ENCODE results near the gene GYG2. TPM values are rescaled to one million over a fixed set of nuclear protein-coding genes. Genes with fewer than 3 reads are reported as not detected.
"Not testable (repeated sequence)": the region's sequence is repeated elsewhere in the genome, so short reads cannot be mapped to it uniquely, and the experiment has no call there.

GYG2 gene
- total RNA-seq, 1 donor from 2014 or later: not detected

DNA sequence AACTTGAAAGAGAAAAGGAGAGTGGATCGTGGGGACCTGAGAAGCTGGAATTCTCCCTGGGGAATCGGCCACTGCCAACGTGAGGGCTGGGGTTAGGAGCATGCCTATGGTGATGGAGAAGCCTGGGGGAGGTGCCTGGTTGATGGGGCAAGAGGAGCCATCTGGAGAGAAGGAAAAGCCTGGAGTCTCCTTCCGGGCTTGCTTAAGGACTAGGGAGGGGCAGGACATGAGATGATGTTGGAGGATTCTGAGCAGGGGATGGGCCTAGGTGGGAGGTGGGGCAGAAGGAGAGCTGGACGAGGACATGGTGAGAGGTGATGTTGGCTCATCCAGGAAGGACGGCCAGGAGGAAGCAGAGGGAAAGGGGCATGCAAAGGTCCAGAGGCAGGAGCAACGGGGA, 35.0 kb upstream of the GYG2 start:
- DNase-seq (no peak), ATAC-seq (ENCODE audit: low read depth) (no peak)
- no peak for TF ChIP-seq CTCF (IDR thresholded peaks at IDR 0.05)
- CTCF ChIA-PET: no interaction called here
- H3K4me1 Mint-ChIP-seq: no peaks in the 10 kb centered on the region
- no peak overlapping the region for H3K4me3 Mint-ChIP-seq
- H3K36me3 Mint-ChIP-seq (ENCODE audit: low read depth): no peaks in the 10 kb centered on the region
- POLR2A ChIA-PET: no interaction called here
- H3K9me3 Mint-ChIP-seq: no peaks in the 10 kb centered on the region
- H3K27ac Mint-ChIP-seq: no peak overlapping the region
- no peaks in the 10 kb centered on the region for H3K27me3 Mint-ChIP-seq
- intact Hi-C loops (cut with micrococcal nuclease): no loop called here

GRCh38 chrX:2794336-2794735, 34.4 kb upstream of the GYG2 start:
- POLR2A ChIA-PET: no interaction called here
- Mint-ChIP-seq H3K36me3 (ENCODE audit: low read depth) (no peaks in the 10 kb centered on the region), H3K4me1 (no peaks in the 10 kb centered on the region), H3K27ac (no peak overlapping the region), H3K27me3 (no peaks in the 10 kb centered on the region), H3K4me3 (no peak overlapping the region), H3K9me3 (no peaks in the 10 kb centered on the region)
- no peak for ATAC-seq (ENCODE audit: low read depth)
- intact Hi-C loops (cut with micrococcal nuclease): no loop called here
- CTCF ChIA-PET: no interaction called here
- TF ChIP-seq CTCF (IDR thresholded peaks at IDR 0.05): no peak
- no peak for DNase-seq

DNA sequence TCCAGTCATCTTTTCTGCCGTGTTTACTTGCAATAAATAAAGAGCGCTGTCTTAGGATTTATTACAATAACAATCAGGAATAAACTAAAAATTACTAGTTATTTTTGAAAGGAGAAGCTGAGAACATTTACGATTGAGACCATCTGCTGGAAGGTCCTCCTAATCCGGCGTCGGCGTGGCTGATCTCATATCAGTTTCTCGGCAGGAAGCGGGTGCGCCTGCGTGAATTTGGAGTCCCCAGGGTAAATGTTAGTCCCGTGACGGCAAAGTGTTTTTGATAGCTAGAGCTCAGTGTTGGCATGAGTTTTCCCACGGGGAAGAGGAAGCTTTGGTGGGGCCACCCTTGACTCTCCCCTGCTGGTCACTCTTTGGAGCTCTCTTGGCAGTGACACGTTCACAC, 31.9 kb upstream of the GYG2 start:
- intact Hi-C loops (cut with micrococcal nuclease); H3K36me3 Mint-ChIP-seq (ENCODE audit: low read depth); ATAC-seq (ENCODE audit: low read depth); H3K9me3 Mint-ChIP-seq; DNase-seq; POLR2A ChIA-PET; H3K4me1 Mint-ChIP-seq; CTCF ChIA-PET; H3K4me3 Mint-ChIP-seq; H3K27ac Mint-ChIP-seq; H3K27me3 Mint-ChIP-seq: not testable (repeated sequence)

DNA sequence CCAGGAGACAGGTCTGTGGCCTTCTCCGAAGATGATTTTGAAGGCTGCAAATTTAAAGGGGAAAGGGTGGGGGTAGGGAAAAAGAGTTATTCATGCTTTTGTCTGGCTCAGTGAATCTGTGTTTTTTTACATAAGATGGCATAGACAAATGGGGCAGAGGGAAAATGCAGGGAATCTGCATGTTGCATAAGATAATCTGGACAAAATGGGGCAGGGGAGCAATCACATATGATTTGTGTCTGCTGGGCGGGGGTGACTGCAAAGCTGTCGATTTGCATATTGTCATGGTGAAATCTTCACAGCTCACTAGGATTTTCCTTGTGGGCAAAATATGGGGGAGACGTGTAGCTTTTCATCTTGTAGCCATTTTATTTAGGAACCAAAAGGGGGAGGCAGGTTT, 29.4 kb upstream of the GYG2 start:
- no peak for TF ChIP-seq CTCF (IDR thresholded peaks at IDR 0.05)
- Mint-ChIP-seq H3K36me3 (ENCODE audit: low read depth) (no peaks in the 10 kb centered on the region), H3K4me1 (no peaks in the 10 kb centered on the region), H3K4me3 (no peak overlapping the region), H3K27me3 (peaks cover 4% of the 10 kb centered on the region), H3K27ac (no peak overlapping the region), H3K9me3 (no peaks in the 10 kb centered on the region)
- intact Hi-C loops (cut with micrococcal nuclease): no loop called here
- ChIA-PET CTCF (no interaction called here), POLR2A (no interaction called here)
- ATAC-seq (ENCODE audit: low read depth) (no peak), DNase-seq (no peak)

DNA sequence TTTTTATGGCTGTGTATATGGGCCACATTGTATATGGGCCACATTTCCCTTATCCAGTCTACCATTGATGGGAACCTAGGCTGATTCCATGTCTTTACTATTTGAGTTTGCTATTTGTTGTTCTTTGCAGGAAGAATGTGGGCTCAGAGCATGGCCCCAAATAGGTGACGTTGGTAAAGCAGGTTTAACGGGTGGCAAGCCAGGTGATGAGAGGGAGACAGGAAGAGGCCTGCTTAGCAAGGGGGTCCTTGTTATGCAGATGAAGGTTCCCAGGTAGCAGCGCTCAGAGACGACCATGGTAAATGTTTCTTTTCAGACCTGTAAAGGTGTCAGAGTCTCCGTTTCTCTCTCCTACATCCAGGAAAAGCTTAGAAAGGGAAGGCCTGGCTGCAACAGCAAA, 28.8 kb upstream of the GYG2 start:
- intact Hi-C loops (cut with micrococcal nuclease); H3K36me3 Mint-ChIP-seq (ENCODE audit: low read depth); H3K4me1 Mint-ChIP-seq; DNase-seq; H3K4me3 Mint-ChIP-seq; H3K9me3 Mint-ChIP-seq; POLR2A ChIA-PET; H3K27ac Mint-ChIP-seq; H3K27me3 Mint-ChIP-seq; CTCF ChIA-PET; ATAC-seq (ENCODE audit: low read depth): not testable (repeated sequence)

DNA sequence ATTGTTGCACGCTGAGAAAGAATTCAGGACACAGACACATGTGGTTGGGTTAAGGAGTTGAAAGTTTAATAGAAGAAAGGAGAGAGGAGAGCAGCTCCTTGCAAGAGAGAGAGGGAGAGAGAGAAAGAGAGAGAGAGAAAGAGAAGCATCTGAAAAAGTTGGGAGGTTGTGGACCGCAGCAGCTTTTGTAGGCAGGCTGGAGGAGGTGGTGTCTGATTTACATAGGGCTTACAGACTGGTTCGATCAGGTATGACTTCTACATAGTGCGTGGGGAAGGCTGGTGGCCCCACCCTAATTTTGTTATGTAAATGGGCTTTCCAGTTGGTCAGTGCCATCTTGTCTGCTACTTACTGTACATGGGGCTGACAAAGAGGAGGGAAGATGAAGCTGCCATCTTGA, 27.5 kb upstream of the GYG2 start:
- no peak for ATAC-seq (ENCODE audit: low read depth)
- no peak for DNase-seq
- Mint-ChIP-seq H3K27ac (no peak overlapping the region), H3K4me3 (no peak overlapping the region), H3K27me3 (peaks cover 4% of the 10 kb centered on the region), H3K36me3 (ENCODE audit: low read depth) (no peaks in the 10 kb centered on the region), H3K4me1 (no peaks in the 10 kb centered on the region), H3K9me3 (no peaks in the 10 kb centered on the region)
- CTCF ChIA-PET: no interaction called here
- no peak for TF ChIP-seq CTCF (IDR thresholded peaks at IDR 0.05)
- POLR2A ChIA-PET: no interaction called here
- intact Hi-C loops (cut with micrococcal nuclease): no loop called here

DNA sequence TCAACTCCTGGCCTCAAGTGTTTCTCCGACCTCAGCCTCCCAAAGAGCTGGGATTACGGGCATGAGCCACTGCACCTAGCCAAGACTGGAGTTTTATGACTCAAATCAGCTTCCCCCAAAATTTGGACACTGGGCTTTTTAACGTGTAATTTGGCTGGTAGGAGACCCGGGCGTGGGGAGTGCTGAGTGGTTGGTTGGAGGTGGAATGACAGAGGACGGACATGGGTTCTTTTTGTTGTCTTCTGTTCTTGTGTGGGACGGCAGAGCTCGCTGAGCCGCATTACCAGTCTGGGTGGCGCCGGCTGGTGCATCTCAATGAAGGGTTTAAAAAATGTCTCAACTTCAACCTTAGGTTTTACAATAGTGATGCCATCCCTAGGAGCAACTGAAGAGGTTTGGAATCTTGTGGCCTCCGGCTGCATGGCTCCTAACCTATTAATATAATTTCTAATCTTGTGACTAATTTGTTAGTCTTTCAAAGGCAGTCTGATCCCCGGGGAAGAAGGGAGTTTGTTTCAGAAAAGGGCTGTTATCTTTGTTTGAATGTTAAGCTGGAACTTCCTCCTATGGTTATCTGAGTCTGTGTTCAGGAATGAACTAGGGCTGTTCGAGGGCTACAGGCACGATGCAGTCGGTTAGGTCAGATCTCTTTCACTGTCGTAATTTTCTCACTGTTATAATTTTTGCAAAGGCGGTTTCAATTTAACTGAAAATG, 26.2 kb upstream of the GYG2 start:
- DNase-seq; H3K9me3 Mint-ChIP-seq; intact Hi-C loops (cut with micrococcal nuclease); H3K27me3 Mint-ChIP-seq; H3K27ac Mint-ChIP-seq; POLR2A ChIA-PET; H3K36me3 Mint-ChIP-seq (ENCODE audit: low read depth); ATAC-seq (ENCODE audit: low read depth); H3K4me1 Mint-ChIP-seq; H3K4me3 Mint-ChIP-seq; CTCF ChIA-PET: not testable (repeated sequence)

DNA sequence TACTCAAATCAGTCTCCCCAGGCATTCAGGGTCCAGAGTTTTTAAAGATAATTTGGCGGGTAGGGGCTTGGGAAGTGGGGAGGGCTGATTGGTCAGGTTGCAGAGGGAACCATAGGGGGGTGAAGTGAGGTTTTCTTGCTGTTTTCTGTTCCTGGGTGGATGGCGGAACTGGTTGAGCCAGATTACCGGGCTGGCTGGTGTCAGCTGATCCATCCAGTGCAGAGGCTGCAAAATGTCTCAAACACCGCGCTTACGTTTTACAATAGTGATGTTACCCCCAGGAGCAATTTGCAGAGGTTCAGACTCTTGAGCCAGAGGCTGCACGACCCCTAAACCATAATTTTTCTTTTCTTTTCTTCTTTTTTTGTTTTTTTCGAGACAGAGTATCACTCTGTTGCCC, 25.2 kb upstream of the GYG2 start:
- H3K9me3 Mint-ChIP-seq; H3K4me1 Mint-ChIP-seq; POLR2A ChIA-PET; intact Hi-C loops (cut with micrococcal nuclease); H3K27ac Mint-ChIP-seq; H3K4me3 Mint-ChIP-seq; CTCF ChIA-PET; H3K27me3 Mint-ChIP-seq; H3K36me3 Mint-ChIP-seq (ENCODE audit: low read depth); DNase-seq; ATAC-seq (ENCODE audit: low read depth): not testable (repeated sequence)

DNA sequence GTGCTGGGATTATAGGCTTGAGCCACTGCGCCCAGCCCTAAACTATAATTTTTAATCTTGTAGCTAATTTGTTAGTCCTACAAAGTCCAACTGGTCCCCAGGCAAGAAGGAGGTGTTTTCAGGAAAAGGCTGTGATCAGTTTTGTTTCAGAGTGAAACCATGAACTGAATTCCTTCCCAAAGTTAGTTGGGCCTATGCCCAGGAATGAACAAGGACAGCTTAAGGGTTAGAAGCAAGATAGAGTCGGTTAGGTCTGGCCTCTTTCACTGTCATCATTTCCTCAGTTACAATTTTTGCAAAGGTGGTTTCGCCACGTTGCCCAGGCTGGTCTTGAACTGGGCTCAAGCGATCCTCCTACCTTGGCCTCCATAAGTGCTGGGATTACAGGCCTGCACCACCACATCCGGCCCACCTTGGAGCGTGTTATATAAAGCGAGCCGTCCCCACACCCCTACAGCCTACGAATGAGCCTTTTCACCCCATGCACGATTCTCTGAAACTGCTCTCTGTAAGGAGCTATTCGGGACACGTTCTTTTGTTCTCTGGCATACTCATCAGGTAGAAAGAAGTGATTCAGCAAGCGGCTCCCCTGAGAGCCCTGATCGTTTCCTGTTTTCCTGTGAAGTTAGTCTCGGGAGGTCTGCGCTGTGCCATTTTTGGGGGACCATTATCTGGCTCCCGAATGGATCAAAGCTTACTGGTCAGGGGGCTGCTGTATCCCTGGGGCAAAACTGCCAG, 24.5 kb upstream of the GYG2 start:
- H3K27ac Mint-ChIP-seq; DNase-seq; H3K4me3 Mint-ChIP-seq; intact Hi-C loops (cut with micrococcal nuclease); H3K27me3 Mint-ChIP-seq; CTCF ChIA-PET; H3K4me1 Mint-ChIP-seq; H3K36me3 Mint-ChIP-seq (ENCODE audit: low read depth); H3K9me3 Mint-ChIP-seq; ATAC-seq (ENCODE audit: low read depth); POLR2A ChIA-PET: not testable (repeated sequence)
